PFSK-1 (cell line): ENCODE data around the gene IFT81.

Source experiments
- FOXP2 ChIP-seq: optimal IDR thresholded peaks from 2 replicates; pipeline ENCODE3; 2011; ENCODE audit warnings: borderline replicate concordance, control low read depth, inconsistent platforms; ENCODE audit not compliant: insufficient read depth; ENCODE audit errors: extremely low read length, extremely low read depth
- POLR2AphosphoS5 ChIP-seq: IDR thresholded peaks from 2 replicates; pipeline ENCODE4 v1.6.1; 2012; ENCODE audit warnings: low read depth, mild to moderate bottlenecking, control low read depth, low read length, moderate library complexity
- REST ChIP-seq, 2 experiments: IDR thresholded peaks; 2 replicates each; pipeline versions ENCODE4 v1.6.1 to v1.8.0; 2011 to 2012; ENCODE audit warnings: low read depth in 2 of 2, low read length in 2 of 2, control low read depth in 1 of 2, inconsistent platforms in 1 of 2, mild to moderate bottlenecking in 1 of 2, moderate library complexity in 1 of 2; ENCODE audit not compliant: insufficient read depth in 1 of 2
- SIN3A ChIP-seq: IDR thresholded peaks from 2 replicates; pipeline ENCODE4 v1.6.1; 2012; ENCODE audit warnings: mild to moderate bottlenecking, low read length, moderate library complexity, borderline replicate concordance; ENCODE audit not compliant: insufficient read depth
- TAF1 ChIP-seq: IDR thresholded peaks from 2 replicates; pipeline ENCODE4 v1.6.1; 2012; ENCODE audit warnings: low read length, control low read depth, borderline replicate concordance; ENCODE audit not compliant: insufficient read depth

IFT81 gene

GRCh38 chr12:110262442-110263388 is 138.6 kb downstream of the IFT81 start:
- TF ChIP-seq POLR2AphosphoS5 (no peak), FOXP2 (no peak), TAF1 (no peak), SIN3A (no peak), REST (IDR thresholded peaks at IDR 0.05; ENCODE audit: insufficient read depth in 1 of 2, low read depth in 2 of 2, low read length in 2 of 2) (no peak)

- TF ChIP-seq FOXP2 (no peak), TAF1 (no peak), POLR2AphosphoS5 (no peak), SIN3A (no peak), REST (IDR thresholded peaks at IDR 0.05; ENCODE audit: insufficient read depth in 1 of 2, low read depth in 2 of 2, low read length in 2 of 2) (no peak)
Measured at GRCh38 chr12:110266381-110266960, 142.3 kb downstream of the IFT81 start.

- peak; percentile 52; the same call in 1 of the 2 replicates for TF ChIP-seq TAF1
- TF ChIP-seq SIN3A: peak; percentile 85; the same call in 1 of the 2 replicates
- no peak for TF ChIP-seq POLR2AphosphoS5
- peak; percentile 53 to 81; a peak in 3 of 4 replicates for TF ChIP-seq REST (IDR thresholded peaks at IDR 0.05; ENCODE audit: insufficient read depth in 1 of 2, low read depth in 2 of 2, low read length in 2 of 2)
- no peak for TF ChIP-seq FOXP2
Measured at GRCh38 chr12:110266980-110267620, 142.9 kb downstream of the IFT81 start.
